ENCODE results near the gene TECTB. TPM values are rescaled to one million over a fixed set of nuclear protein-coding genes. Genes with fewer than 3 reads are reported as not detected.
A peak's percentile ranks its signal among the peaks of the same experiment; 100 is the strongest.

TECTB gene
- total and polyA plus RNA-seq, 9 of the 15 experiments (the other 6 are each of a cell fraction or from before 2014, with no cell fraction given): not detected

DNA sequence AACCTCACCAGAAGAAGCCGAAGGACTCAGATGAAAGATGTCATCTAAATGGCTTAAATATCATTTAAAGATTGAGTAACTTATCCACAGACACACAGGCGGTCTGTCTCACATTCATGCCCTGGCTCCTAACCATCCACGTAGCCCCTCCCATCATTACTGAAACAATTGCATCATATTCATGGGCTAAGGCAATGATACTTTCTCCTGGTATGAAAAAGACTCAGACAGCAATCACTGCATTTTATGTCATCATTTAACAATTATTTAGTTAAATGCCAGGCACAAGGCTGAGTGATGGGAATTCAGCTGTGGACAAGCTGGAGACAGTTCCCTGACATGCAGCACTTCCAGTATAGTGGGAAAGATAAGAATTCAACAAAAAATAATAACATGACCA, 11.2 kb upstream of the TECTB start:
- POLR2A ChIA-PET: no interaction called here

DNA sequence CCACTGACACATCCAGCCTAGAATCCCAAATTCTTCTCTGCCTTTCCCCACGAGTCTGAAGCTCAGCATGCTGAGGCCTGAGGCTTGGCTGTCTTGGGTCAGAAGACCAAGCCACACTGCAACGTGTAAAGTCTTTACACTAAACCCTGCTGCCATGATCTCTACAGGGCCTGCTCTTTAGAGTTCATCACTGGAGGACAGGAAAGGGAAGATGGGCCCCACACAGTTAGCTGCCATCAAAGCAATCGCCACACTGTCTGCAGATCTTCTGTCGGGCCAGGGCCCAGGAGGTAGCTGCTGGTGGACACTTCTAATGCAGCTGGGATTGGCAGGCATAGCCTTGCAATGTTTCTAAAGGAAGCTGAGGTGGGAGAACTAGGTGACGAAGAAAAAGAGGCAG, 8.4 kb upstream of the TECTB start:
- in situ Hi-C loops (cut with MboI) (no loop called here), intact Hi-C loops (cut with micrococcal nuclease) (no loop called here)
- WGBS (ENCODE audit: insufficient coverage, low coverage, missing lambda C conversion rate): 0% methylated on average over 3 of the region's 5 CpGs
- no TSS peak for BruUV-seq (replicated peaks)
- H4K20me1 ChIP-seq (replicated peaks; ENCODE audit: control insufficient read depth, insufficient read depth, low read length): no peaks in the 10 kb centered on the region
- FAIRE-seq: no peak
- no peaks in the 10 kb centered on the region for H3K36me3 ChIP-seq (ENCODE audit: control insufficient read depth, insufficient read depth, low read length)
- no peak for ATAC-seq
- H3K27ac ChIP-seq (ENCODE audit: extremely low read depth, low read depth, low read length): no peak overlapping the region
- CTCF ChIA-PET (ENCODE audit: low intra/inter-chr PET ratio): no interaction called here
- DNase-seq (ENCODE audit: extremely low read depth in 1 of 4, low spot score in 3 of 4): no peak
- POLR2A ChIA-PET: interaction anchor here (1.1 to 1.2 kb wide), 2 partner anchors 9 to 23 kb away, joined by 3 to 4 read pairs; no protein-coding TSS in a partner anchor
- no peaks in the 10 kb centered on the region for H3K79me2 ChIP-seq (ENCODE audit: control insufficient read depth, insufficient read depth, low read length)
- no peak overlapping the region for H3K4me3 ChIP-seq
- no peaks in the 10 kb centered on the region for H3K9me1 ChIP-seq (ENCODE audit: control insufficient read depth, insufficient read depth, low read length)
- no peak overlapping the region for H2AFZ ChIP-seq (ENCODE audit: low read depth, low read length)
- TF ChIP-seq HNRNPUL1 (IDR thresholded peaks at IDR 0.05; ENCODE audit: low read length) (no peak), MAFG (tag; conservative IDR thresholded peaks at IDR 0.05) (no peak), CEBPB (tag; IDR thresholded peaks at IDR 0.05) (no peak), ZNF830 (CRISPR knock-in tag; IDR thresholded peaks at IDR 0.05) (no peak), ZNF780A (CRISPR knock-in tag; IDR thresholded peaks at IDR 0.05) (no peak)
- TF ChIP-seq, protein P1, sequence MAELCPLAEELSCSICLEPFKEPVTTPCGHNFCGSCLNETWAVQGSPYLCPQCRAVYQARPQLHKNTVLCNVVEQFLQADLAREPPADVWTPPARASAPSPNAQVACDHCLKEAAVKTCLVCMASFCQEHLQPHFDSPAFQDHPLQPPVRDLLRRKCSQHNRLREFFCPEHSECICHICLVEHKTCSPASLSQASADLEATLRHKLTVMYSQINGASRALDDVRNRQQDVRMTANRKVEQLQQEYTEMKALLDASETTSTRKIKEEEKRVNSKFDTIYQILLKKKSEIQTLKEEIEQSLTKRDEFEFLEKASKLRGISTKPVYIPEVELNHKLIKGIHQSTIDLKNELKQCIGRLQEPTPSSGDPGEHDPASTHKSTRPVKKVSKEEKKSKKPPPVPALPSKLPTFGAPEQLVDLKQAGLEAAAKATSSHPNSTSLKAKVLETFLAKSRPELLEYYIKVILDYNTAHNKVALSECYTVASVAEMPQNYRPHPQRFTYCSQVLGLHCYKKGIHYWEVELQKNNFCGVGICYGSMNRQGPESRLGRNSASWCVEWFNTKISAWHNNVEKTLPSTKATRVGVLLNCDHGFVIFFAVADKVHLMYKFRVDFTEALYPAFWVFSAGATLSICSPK (IDR thresholded peaks at IDR 0.05; ENCODE audit: borderline replicate concordance): no peak
- TF ChIP-seq, protein P2, sequence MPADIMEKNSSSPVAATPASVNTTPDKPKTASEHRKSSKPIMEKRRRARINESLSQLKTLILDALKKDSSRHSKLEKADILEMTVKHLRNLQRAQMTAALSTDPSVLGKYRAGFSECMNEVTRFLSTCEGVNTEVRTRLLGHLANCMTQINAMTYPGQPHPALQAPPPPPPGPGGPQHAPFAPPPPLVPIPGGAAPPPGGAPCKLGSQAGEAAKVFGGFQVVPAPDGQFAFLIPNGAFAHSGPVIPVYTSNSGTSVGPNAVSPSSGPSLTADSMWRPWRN (IDR thresholded peaks at IDR 0.05; ENCODE audit: low read depth): no peak
- TF ChIP-seq, protein P3, sequence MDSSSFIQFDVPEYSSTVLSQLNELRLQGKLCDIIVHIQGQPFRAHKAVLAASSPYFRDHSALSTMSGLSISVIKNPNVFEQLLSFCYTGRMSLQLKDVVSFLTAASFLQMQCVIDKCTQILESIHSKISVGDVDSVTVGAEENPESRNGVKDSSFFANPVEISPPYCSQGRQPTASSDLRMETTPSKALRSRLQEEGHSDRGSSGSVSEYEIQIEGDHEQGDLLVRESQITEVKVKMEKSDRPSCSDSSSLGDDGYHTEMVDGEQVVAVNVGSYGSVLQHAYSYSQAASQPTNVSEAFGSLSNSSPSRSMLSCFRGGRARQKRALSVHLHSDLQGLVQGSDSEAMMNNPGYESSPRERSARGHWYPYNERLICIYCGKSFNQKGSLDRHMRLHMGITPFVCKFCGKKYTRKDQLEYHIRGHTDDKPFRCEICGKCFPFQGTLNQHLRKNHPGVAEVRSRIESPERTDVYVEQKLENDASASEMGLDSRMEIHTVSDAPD (CRISPR knock-in tag; IDR thresholded peaks at IDR 0.05): no peak
- TF ChIP-seq, protein P4, sequence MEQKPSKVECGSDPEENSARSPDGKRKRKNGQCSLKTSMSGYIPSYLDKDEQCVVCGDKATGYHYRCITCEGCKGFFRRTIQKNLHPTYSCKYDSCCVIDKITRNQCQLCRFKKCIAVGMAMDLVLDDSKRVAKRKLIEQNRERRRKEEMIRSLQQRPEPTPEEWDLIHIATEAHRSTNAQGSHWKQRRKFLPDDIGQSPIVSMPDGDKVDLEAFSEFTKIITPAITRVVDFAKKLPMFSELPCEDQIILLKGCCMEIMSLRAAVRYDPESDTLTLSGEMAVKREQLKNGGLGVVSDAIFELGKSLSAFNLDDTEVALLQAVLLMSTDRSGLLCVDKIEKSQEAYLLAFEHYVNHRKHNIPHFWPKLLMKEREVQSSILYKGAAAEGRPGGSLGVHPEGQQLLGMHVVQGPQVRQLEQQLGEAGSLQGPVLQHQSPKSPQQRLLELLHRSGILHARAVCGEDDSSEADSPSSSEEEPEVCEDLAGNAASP (IDR thresholded peaks at IDR 0.05): no peak
- H3K4me2 ChIP-seq (ENCODE audit: insufficient read depth, low read length): no peak overlapping the region
- no peaks in the 10 kb centered on the region for H3K9me3 ChIP-seq (replicated peaks; ENCODE audit: control insufficient read depth, insufficient read depth, low read depth, low read length)
- peaks cover 0 to 2% of the 10 kb centered on the region in 2 experiments; a peak in 1 of 5 replicates for H3K27me3 ChIP-seq (ENCODE audit: control insufficient read depth in 2 of 2, insufficient read depth in 2 of 2, low read length in 2 of 2)
- no peak overlapping the region for H3K9ac ChIP-seq (ENCODE audit: insufficient read depth in 1 of 2, low read depth in 2 of 2, low read length in 2 of 2)
- no peaks in the 10 kb centered on the region for H3K4me1 ChIP-seq (replicated peaks in 1 of 2; ENCODE audit: control insufficient read depth in 2 of 2, insufficient read depth in 2 of 2, low read length in 2 of 2)

More for the DNA sequence above, 11.2 kb upstream of the TECTB start:
- no peak overlapping the region for H3K9ac ChIP-seq (ENCODE audit: insufficient read depth in 1 of 2, low read depth in 2 of 2, low read length in 2 of 2)
- 0% methylated on average over 3 of the region's 3 CpGs for WGBS (ENCODE audit: insufficient coverage, low coverage, missing lambda C conversion rate)
- H3K79me2 ChIP-seq (ENCODE audit: control insufficient read depth, insufficient read depth, low read length): no peaks in the 10 kb centered on the region
- CTCF ChIA-PET (ENCODE audit: low intra/inter-chr PET ratio): no interaction called here
- H3K9me3 ChIP-seq (replicated peaks; ENCODE audit: control insufficient read depth, insufficient read depth, low read depth, low read length): no peaks in the 10 kb centered on the region
- no peak overlapping the region for H3K4me2 ChIP-seq (ENCODE audit: insufficient read depth, low read length)
- no peak overlapping the region for H3K27ac ChIP-seq (ENCODE audit: extremely low read depth, low read depth, low read length)
- intact Hi-C loops (cut with micrococcal nuclease): no loop called here
- no peak for DNase-seq (ENCODE audit: extremely low read depth in 1 of 4, low spot score in 3 of 4)
- peaks cover 0 to 2% of the 10 kb centered on the region in 2 experiments; a peak in 1 of 5 replicates for H3K27me3 ChIP-seq (ENCODE audit: control insufficient read depth in 2 of 2, insufficient read depth in 2 of 2, low read length in 2 of 2)
- FAIRE-seq: no peak
- H4K20me1 ChIP-seq (replicated peaks; ENCODE audit: control insufficient read depth, insufficient read depth, low read length): no peaks in the 10 kb centered on the region
- ATAC-seq: no peak
- H3K9me1 ChIP-seq (ENCODE audit: control insufficient read depth, insufficient read depth, low read length): no peaks in the 10 kb centered on the region
- no peak overlapping the region for H3K4me3 ChIP-seq
- BruUV-seq (replicated peaks): no TSS peak
- TF ChIP-seq MCM7 (IDR thresholded peaks at IDR 0.05): no peak
- TF ChIP-seq CEBPG (CRISPR knock-in tag; IDR thresholded peaks at IDR 0.05): no peak
- TF ChIP-seq CEBPG (tag; conservative IDR thresholded peaks at IDR 0.05 in 1 of 2, IDR thresholded peaks at IDR 0.05 in 1 of 2): peak; percentile 36 to 50; a peak in 2 of 4 replicates
- H3K4me1 ChIP-seq (replicated peaks in 1 of 2; ENCODE audit: control insufficient read depth in 2 of 2, insufficient read depth in 2 of 2, low read length in 2 of 2): no peaks in the 10 kb centered on the region
- H3K36me3 ChIP-seq (ENCODE audit: control insufficient read depth, insufficient read depth, low read length): no peaks in the 10 kb centered on the region
- H2AFZ ChIP-seq (ENCODE audit: low read depth, low read length): no peak overlapping the region
- in situ Hi-C loops (cut with MboI): no loop called here
